ENCODE measurements around the gene KIF19.

Gene KIF19

GRCh38 chr17:74339537-74340195, 13.6 kb downstream of the KIF19 start:
- in situ Hi-C loops (cut with HindIII; ENCODE audit: low pct_ligation_motif_present, low sequenced_read_pairs): no loop called here

GRCh38 chr17:74340470-74341023, 14.5 kb downstream of the KIF19 start:
- in situ Hi-C loops (cut with HindIII; ENCODE audit: low pct_ligation_motif_present, low sequenced_read_pairs): no loop called here
- no peaks in the 10 kb centered on the region for H3K27me3 ChIP-seq (replicated peaks)

More at GRCh38 chr17:74339537-74340195, 13.6 kb downstream of the KIF19 start:
- Histone ChIP-seq H3K27me3 (replicated peaks) (no peaks in the 10 kb centered on the region), H3K36me3 (replicated peaks) (no peaks in the 10 kb centered on the region), H3K27ac (no peak overlapping the region), H3K4me3 (ENCODE audit: low read depth, low read length) (no peak overlapping the region)
- no peak for DNase-seq
- TF ChIP-seq CTCF (IDR thresholded peaks at IDR 0.05; ENCODE audit: low read depth, low read length, missing control alignments): no peak

GRCh38 chr17:74342224-74342623, 16.2 kb downstream of the KIF19 start:
- H3K36me3 ChIP-seq (replicated peaks): no peaks in the 10 kb centered on the region
- no peaks in the 10 kb centered on the region for H3K27me3 ChIP-seq (replicated peaks)
- in situ Hi-C loops (cut with HindIII; ENCODE audit: low pct_ligation_motif_present, low sequenced_read_pairs): no loop called here
- H3K27ac ChIP-seq: no peak overlapping the region
- TF ChIP-seq CTCF (IDR thresholded peaks at IDR 0.05; ENCODE audit: low read depth, low read length, missing control alignments): no peak
- no peak overlapping the region for H3K4me3 ChIP-seq (ENCODE audit: low read depth, low read length)
- DNase-seq: no peak

More at GRCh38 chr17:74340470-74341023, 14.5 kb downstream of the KIF19 start:
- no peak overlapping the region for H3K4me3 ChIP-seq (ENCODE audit: low read depth, low read length)
- H3K27ac ChIP-seq: no peak overlapping the region
- no peaks in the 10 kb centered on the region for H3K36me3 ChIP-seq (replicated peaks)
- DNase-seq: no peak
- TF ChIP-seq CTCF (IDR thresholded peaks at IDR 0.05; ENCODE audit: low read depth, low read length, missing control alignments): no peak

DNA sequence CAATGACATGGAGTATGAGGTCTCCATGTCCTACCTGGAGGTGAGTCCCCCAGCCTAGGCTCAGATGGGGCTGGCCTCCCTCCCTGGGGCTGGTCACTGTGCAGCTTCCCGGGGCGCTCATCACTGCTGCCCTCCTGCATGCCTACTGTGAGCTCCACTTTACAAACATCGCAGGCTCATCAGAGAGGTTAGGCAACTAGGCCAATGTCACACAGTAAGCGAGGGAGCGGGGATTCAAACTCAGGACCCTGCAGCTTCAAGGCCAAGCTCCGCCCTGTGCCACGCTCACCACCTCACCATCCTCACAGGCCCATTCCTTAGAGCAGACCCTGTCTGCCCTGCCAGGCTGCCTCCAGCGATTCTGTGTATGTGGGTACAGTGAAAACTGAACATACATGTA, 17.1 kb downstream of the KIF19 start:
- Histone ChIP-seq H3K36me3 (replicated peaks) (no peaks in the 10 kb centered on the region), H3K27me3 (replicated peaks) (no peaks in the 10 kb centered on the region), H3K4me3 (ENCODE audit: low read depth, low read length) (no peak overlapping the region), H3K27ac (no peak overlapping the region)
- TF ChIP-seq CTCF (IDR thresholded peaks at IDR 0.05; ENCODE audit: low read depth, low read length, missing control alignments): no peak
- DNase-seq: no peak
- in situ Hi-C loops (cut with HindIII; ENCODE audit: low pct_ligation_motif_present, low sequenced_read_pairs): no loop called here

DNA sequence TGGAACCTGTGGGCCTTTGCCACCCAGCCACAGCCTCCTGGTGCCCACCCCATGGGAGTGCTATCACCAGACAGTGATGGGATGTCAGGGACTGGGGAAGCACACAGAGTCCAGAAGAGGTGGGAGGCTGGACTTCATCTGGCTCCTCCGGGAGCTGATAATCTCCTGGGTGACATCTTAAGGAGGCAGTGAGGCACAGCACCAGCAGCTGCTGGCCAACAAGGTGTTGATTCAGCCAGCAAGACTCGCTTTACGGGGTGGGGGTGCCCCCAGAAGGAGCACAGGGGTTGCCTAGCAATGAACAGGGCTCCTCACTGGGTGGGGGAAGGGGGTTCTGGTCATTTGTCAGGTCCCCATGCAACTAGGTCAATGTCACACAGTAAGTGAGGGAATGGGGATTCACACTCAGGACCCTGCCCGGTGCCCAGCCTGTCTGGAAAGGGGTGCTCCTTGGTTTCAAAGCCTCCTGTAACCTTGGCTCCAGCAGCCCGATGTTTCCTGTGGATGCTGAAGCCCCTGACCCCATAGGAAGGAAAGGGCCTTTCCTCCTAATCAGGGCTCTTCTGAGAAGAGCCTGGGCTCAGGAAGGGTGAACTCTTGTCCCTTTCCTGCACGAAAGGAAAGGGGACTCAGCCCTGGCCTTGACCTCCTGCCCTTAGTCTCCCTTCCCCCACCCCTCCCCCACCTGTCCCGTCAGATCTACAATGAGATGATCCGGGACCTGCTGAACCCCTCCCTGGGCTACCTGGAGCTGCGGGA, 17.7 kb downstream of the KIF19 start:
- H3K27me3 ChIP-seq (replicated peaks): no peaks in the 10 kb centered on the region
- DNase-seq: no peak
- H3K36me3 ChIP-seq (replicated peaks): no peaks in the 10 kb centered on the region
- no peak overlapping the region for H3K4me3 ChIP-seq (ENCODE audit: low read depth, low read length)
- no peak overlapping the region for H3K27ac ChIP-seq
- no peak for TF ChIP-seq CTCF (IDR thresholded peaks at IDR 0.05; ENCODE audit: low read depth, low read length, missing control alignments)
- in situ Hi-C loops (cut with HindIII; ENCODE audit: low pct_ligation_motif_present, low sequenced_read_pairs): no loop called here
